Measurements from ENCODE around the gene SLC4A1.

Gene SLC4A1

DNA sequence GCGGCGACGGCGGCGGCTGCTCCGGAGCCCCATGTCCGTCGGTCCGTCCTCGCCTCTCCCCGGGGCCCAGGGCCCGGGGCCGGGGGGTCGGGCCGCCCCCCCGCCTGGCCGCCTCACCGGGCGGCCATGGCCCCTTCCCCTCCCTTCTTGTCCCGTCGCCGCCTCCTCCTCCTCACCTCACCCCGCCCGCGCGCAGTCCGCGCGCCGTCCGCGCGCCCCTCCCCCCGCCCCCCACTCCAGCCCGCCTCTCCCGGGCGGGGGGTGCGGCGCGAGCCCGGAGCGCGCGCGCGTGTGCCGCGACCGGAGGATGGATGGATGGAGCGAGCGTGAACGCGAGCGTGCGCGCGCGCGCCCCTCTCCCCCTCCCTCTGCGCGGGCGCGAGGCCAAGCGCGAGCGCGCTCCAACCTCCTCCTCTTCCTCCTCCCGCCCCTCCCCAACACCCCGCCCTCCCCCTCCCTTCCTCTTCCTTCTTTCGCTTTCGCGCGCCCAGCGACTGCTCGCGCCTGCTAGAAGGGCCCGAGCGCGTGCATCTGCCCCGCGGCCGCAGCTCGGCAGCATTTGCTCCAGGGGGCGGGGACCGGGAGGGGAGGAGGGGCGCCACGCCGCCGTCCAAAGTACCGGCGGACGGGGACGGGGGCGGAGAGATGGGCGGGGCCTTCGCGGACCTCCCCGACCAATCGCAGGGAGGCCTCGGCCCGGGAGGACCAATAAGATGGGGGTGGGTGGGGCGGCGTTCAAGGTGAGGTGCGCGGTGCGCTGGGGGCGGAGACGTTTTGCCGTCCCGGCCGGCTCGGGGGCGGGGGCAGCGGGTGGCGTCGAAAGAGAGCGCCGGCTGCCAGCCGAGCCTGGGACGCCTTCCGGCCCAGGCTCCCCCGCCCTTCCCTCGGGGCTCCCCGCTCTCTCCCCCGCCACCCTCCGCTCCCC is 68.1 kb downstream of the SLC4A1 start, which contains the start of gene ATXN7L3:
ATXN7L3 (minus strand) TSS at position 332 of the 925 bp plus-strand sequence. CDS start 1,814 bp downstream, outside the sequence.
- Histone ChIP-seq H4K20me1 (peaks cover 26% of the 10 kb centered on the region), H3K27me3 (no peaks in the 10 kb centered on the region), H3K4me3 (peak within 1 kb of the TSS; percentile 96), H3K36me3 (peaks cover 28% of the 10 kb centered on the region), H3K9me3 (no peaks in the 10 kb centered on the region), H3K9ac (peak within 1 kb of the TSS; percentile 97), H3K4me1 (peaks cover 54% of the 10 kb centered on the region), H3K4me2 (peak within 1 kb of the TSS; percentile 94), H3K27ac (peak within 1 kb of the TSS; percentile 96)
- no peak for TF ChIP-seq Cebpa-rat (IDR thresholded peaks at IDR 0.05)

DNA sequence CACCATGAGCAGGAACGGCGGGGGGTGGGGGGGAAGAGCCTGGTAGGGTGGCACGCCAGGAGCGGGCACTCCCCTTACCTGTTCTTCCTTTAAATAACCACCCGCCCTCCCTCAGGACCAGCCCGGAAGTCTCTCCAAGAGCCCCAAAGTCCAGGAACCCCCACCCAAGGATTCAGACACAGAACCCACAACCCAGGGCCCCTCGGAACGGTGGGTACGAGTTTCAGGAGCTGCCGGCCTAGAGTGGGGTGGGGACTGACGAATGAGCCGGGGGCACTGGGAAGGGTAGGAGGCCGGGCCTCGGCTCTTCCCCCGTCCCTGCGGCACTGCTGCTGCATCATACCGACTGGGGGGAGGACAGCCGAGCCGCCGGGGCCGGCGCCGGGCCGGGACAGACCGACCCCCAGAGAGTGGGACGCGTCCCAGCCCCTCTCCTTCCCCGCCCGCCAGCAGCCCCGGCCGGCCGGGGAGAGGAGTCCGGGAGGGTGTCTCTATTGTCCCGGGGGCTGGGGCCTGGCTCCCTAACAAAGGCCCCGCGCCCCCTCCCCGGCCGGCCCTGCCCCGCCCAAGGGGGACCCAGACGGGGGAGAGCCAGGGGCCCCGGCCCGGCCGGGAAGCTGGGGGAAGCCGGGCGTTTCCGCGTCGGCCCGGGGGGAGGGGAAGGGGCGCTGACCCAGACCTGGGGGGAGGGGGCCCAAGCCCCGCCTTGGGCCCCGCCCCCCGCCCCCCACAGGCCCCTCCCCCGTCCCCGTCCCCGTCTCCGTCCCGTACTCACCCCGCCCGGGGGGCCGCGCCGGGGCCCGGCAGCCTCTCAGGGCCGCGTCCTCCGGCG is 69.0 kb downstream of the SLC4A1 start:
- H3K9me3 ChIP-seq: no peaks in the 10 kb centered on the region
- H3K27ac ChIP-seq: peak overlapping the region; percentile 96
- peak overlapping the region; percentile 97 for H3K9ac ChIP-seq
- no peak for TF ChIP-seq Cebpa-rat (IDR thresholded peaks at IDR 0.05)
- peaks cover 37% of the 10 kb centered on the region for H3K36me3 ChIP-seq
- peaks cover 30% of the 10 kb centered on the region for H4K20me1 ChIP-seq
- peaks cover 51% of the 10 kb centered on the region for H3K4me1 ChIP-seq
- H3K4me2 ChIP-seq: peak overlapping the region; percentile 94
- H3K4me3 ChIP-seq: peak overlapping the region; percentile 96
- no peaks in the 10 kb centered on the region for H3K27me3 ChIP-seq

Measured in BLaER1 (cell line).